Neural cell (in vitro differentiated cells): ENCODE results near the gene SDC3. TPM values are rescaled to one million over a fixed set of nuclear protein-coding genes. Genes with fewer than 3 reads are reported as not detected.

Experiments used
- H2AFZ ChIP-seq: fragments of 200-600, 300-800 bp; sonication (generic), shearing (Covaris generic); 2 replicates; pipeline ENCODE4 v1.6.0; 2014; ENCODE audit warnings: low read depth, mild to moderate bottlenecking, antibody characterized with exemption, low read length, moderate library complexity
- H3F3A ChIP-seq: fragments of 200-600 bp; shearing (Covaris generic); 2 replicates; pipeline ENCODE4 v1.6.1; 2016; ENCODE audit warnings: mild to moderate bottlenecking, moderate library complexity, mixed read lengths, antibody characterized with exemption, low read length; ENCODE audit not compliant: insufficient read depth, poor library complexity, severe bottlenecking
- H3K27ac ChIP-seq: fragments of 200-600, 300-800 bp; sonication (generic), shearing (Covaris generic); 2 replicates; pipeline ENCODE4 v1.5.1; 2014; ENCODE audit warnings: mild to moderate bottlenecking, low read length, moderate library complexity
- H3K27me3 ChIP-seq: fragments of 300-800, 200-600 bp; sonication (generic), shearing (Covaris generic); 2 replicates; pipeline ENCODE4 v1.6.0; 2014; ENCODE audit warnings: mild to moderate bottlenecking, low read depth, low read length, moderate library complexity; ENCODE audit not compliant: insufficient read depth
- H3K36me3 ChIP-seq: fragments of 300-800, 200-600 bp; sonication (generic), shearing (Covaris generic); 2 replicates; pipeline ENCODE4 v1.5.1; 2014; ENCODE audit warnings: mild to moderate bottlenecking, antibody characterized with exemption, low read length, moderate library complexity; ENCODE audit not compliant: insufficient read depth
- H3K4me2 ChIP-seq: fragments of 300-800, 200-600 bp; sonication (generic), shearing (Covaris generic); 2 replicates; pipeline ENCODE4 v1.6.0; 2014; ENCODE audit warnings: mild to moderate bottlenecking, low read length
- H3K4me3 ChIP-seq: fragments of 300-800, 200-600 bp; sonication (generic), shearing (Covaris generic); 2 replicates; pipeline ENCODE4 v1.5.1; 2014; ENCODE audit warnings: mild to moderate bottlenecking, low read length, moderate library complexity
- H3K79me2 ChIP-seq: fragments of 200-600 bp; shearing (Covaris generic); replicated peaks from 2 replicates; pipeline ENCODE4 v1.6.0; 2014; ENCODE audit warnings: mild to moderate bottlenecking, low read length, moderate library complexity; ENCODE audit not compliant: insufficient read depth
- H3K9ac ChIP-seq: fragments of 300-800, 200-600 bp; sonication (generic), shearing (Covaris generic); 2 replicates; pipeline ENCODE4 v1.6.1; 2016; ENCODE audit warnings: mild to moderate bottlenecking, low read length, mixed read lengths
- H3K9me2 ChIP-seq: fragments of 200-600 bp; shearing (Covaris generic); 2 replicates; pipeline ENCODE4 v1.6.1; 2016; ENCODE audit warnings: mild to moderate bottlenecking, low read length, mixed read lengths; ENCODE audit not compliant: insufficient read depth
- H3K9me3 ChIP-seq: fragments of 200-600, 300-800 bp; sonication (generic), shearing (Covaris generic); 2 replicates; pipeline ENCODE4 v1.6.1; 2016; ENCODE audit warnings: mild to moderate bottlenecking, mixed run types, low read length, moderate library complexity, mixed read lengths
- H4K20me1 ChIP-seq: fragments of 200-600 bp; shearing (Covaris generic); 2 replicates; pipeline ENCODE4 v1.6.1; 2016; ENCODE audit warnings: mild to moderate bottlenecking, mixed run types; ENCODE audit not compliant: insufficient read depth
- EP300 ChIP-seq: fragments of 450-650 bp; conservative IDR thresholded peaks from 2 replicates; pipeline ENCODE4 v1.6.1; 2014; ENCODE audit warnings: antibody characterized with exemption, mild to moderate bottlenecking, moderate library complexity; ENCODE audit not compliant: poor library complexity, severe bottlenecking
- EZH2 ChIP-seq: fragments of 200-600, 300-800 bp; shearing (Covaris generic), sonication (generic); IDR thresholded peaks from 2 replicates; pipeline ENCODE4 v1.6.1; 2014; ENCODE audit warnings: antibody characterized with exemption, low read length, borderline replicate concordance, mild to moderate bottlenecking; ENCODE audit not compliant: insufficient read depth, poor library complexity, severe bottlenecking
- MXI1 ChIP-seq: fragments of 450-650 bp; conservative IDR thresholded peaks from 2 replicates; pipeline ENCODE4 v1.6.1; 2014; ENCODE audit warnings: antibody characterized with exemption, mild to moderate bottlenecking; ENCODE audit not compliant: poor library complexity, severe bottlenecking
- POLR2AphosphoS5 ChIP-seq: IDR thresholded peaks from 2 replicates; pipeline ENCODE4 v1.6.1; 2012
- RAD21 ChIP-seq: fragments of 450-650 bp; conservative IDR thresholded peaks from 2 replicates; pipeline ENCODE4 v1.6.1; 2014; ENCODE audit warnings: antibody characterized with exemption, mild to moderate bottlenecking, moderate library complexity
- SMC3 ChIP-seq: fragments of 450-650 bp; conservative IDR thresholded peaks from 2 replicates; pipeline ENCODE4 v1.6.1; 2014; ENCODE audit warnings: antibody characterized with exemption, mild to moderate bottlenecking, moderate library complexity; ENCODE audit not compliant: poor library complexity
- TAF1 ChIP-seq: IDR thresholded peaks from 2 replicates; pipeline ENCODE4 v1.6.1; 2012; ENCODE audit warnings: low read depth
- polyA plus RNA-seq: library from polyadenylated mRNA; depleted of rRNA; stranded (reverse); fragments of >200 nt; gene quantifications from 2 replicates; pipeline ENCODE4 v1.2.3, GENCODE V29; 2014
- TF ChIP-seq, protein P1 (sequence below): fragments of 450-650 bp; IDR thresholded peaks from 2 replicates; pipeline ENCODE4 v1.5.1; 2014; ENCODE audit warnings: antibody characterized with exemption, mild to moderate bottlenecking, moderate library complexity; ENCODE audit not compliant: poor library complexity, severe bottlenecking
- TF ChIP-seq, protein P2 (sequence below): IDR thresholded peaks from 2 replicates; pipeline ENCODE4 v1.6.1; 2012; ENCODE audit warnings: borderline replicate concordance

The SDC3 gene
- polyA plus RNA-seq, 1 donor from 2014 or later, result 55.2 TPM

DNA sequence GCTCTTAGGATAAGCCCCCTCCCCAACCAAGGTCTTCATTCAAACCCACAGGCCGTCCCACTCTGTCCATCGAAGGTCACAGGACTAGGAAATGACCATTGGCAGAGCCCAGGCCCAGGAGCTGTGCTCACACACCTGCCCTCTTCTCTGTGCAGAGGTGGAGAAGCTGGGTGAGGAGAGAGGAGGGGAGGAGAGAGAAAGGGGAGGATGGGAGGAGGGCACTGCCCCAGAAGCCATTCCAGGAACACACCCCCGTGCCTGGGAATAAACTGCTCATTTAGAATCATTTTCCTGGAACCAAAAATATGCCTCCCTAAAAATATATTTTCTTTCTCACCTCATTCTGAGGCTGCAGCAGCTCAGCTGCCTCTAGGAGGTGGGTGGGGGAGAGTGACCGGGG, 6.4 kb upstream of the SDC3 start:
- Histone ChIP-seq H2AFZ (no peak overlapping the region), H3K9me3 (no peaks in the 10 kb centered on the region), H3F3A (no peaks in the 10 kb centered on the region), H3K9ac (no peak overlapping the region), H4K20me1 (no peaks in the 10 kb centered on the region), H3K27ac (no peak overlapping the region), H3K27me3 (no peaks in the 10 kb centered on the region), H3K79me2 (no peaks in the 10 kb centered on the region), H3K4me3 (no peak overlapping the region), H3K36me3 (no peaks in the 10 kb centered on the region), H3K4me2 (no peak overlapping the region), H3K9me2 (no peaks in the 10 kb centered on the region)
- TF ChIP-seq TAF1 (no peak), POLR2AphosphoS5 (no peak), MXI1 (no peak)
- TF ChIP-seq, protein P1, sequence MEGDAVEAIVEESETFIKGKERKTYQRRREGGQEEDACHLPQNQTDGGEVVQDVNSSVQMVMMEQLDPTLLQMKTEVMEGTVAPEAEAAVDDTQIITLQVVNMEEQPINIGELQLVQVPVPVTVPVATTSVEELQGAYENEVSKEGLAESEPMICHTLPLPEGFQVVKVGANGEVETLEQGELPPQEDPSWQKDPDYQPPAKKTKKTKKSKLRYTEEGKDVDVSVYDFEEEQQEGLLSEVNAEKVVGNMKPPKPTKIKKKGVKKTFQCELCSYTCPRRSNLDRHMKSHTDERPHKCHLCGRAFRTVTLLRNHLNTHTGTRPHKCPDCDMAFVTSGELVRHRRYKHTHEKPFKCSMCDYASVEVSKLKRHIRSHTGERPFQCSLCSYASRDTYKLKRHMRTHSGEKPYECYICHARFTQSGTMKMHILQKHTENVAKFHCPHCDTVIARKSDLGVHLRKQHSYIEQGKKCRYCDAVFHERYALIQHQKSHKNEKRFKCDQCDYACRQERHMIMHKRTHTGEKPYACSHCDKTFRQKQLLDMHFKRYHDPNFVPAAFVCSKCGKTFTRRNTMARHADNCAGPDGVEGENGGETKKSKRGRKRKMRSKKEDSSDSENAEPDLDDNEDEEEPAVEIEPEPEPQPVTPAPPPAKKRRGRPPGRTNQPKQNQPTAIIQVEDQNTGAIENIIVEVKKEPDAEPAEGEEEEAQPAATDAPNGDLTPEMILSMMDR, result no peak

DNA sequence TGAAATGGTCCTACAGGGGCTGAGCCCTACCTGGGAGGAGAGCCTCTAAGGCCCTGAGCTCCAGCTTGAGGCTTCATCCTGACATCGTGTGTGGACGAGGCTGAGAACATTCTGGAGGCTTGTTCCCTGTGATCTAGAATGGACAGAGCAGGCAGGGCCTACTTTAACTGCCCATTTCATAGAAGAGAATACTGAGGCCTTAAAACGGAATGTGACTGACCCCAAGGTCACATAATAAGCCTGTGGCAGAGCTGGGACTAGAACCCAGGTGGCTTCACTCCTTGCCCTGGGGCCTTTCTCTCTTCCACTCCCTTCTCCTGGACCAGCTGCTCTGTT, 6.0 kb upstream of the SDC3 start:
- Histone ChIP-seq H4K20me1 (no peaks in the 10 kb centered on the region), H3K9me3 (no peaks in the 10 kb centered on the region), H3K9me2 (no peaks in the 10 kb centered on the region), H3K27me3 (no peaks in the 10 kb centered on the region), H3K4me3 (no peak overlapping the region), H3K9ac (no peak overlapping the region), H3F3A (no peaks in the 10 kb centered on the region), H3K79me2 (no peaks in the 10 kb centered on the region), H3K36me3 (no peaks in the 10 kb centered on the region), H2AFZ (no peak overlapping the region), H3K4me2 (no peak overlapping the region), H3K27ac (no peak overlapping the region)
- TF ChIP-seq MXI1 (no peak), SMC3 (no peak), TAF1 (no peak), EZH2 (no peak), RAD21 (no peak), EP300 (no peak), POLR2AphosphoS5 (no peak)
- TF ChIP-seq, protein P1, result no peak
- TF ChIP-seq, protein P2, sequence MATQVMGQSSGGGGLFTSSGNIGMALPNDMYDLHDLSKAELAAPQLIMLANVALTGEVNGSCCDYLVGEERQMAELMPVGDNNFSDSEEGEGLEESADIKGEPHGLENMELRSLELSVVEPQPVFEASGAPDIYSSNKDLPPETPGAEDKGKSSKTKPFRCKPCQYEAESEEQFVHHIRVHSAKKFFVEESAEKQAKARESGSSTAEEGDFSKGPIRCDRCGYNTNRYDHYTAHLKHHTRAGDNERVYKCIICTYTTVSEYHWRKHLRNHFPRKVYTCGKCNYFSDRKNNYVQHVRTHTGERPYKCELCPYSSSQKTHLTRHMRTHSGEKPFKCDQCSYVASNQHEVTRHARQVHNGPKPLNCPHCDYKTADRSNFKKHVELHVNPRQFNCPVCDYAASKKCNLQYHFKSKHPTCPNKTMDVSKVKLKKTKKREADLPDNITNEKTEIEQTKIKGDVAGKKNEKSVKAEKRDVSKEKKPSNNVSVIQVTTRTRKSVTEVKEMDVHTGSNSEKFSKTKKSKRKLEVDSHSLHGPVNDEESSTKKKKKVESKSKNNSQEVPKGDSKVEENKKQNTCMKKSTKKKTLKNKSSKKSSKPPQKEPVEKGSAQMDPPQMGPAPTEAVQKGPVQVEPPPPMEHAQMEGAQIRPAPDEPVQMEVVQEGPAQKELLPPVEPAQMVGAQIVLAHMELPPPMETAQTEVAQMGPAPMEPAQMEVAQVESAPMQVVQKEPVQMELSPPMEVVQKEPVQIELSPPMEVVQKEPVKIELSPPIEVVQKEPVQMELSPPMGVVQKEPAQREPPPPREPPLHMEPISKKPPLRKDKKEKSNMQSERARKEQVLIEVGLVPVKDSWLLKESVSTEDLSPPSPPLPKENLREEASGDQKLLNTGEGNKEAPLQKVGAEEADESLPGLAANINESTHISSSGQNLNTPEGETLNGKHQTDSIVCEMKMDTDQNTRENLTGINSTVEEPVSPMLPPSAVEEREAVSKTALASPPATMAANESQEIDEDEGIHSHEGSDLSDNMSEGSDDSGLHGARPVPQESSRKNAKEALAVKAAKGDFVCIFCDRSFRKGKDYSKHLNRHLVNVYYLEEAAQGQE, result no peak
